ENCODE results near the gene PNPT1. TPM values are rescaled to one million over a fixed set of nuclear protein-coding genes. Genes with fewer than 3 reads are reported as not detected.

The PNPT1 gene
- total RNA-seq, 1 donor from 2014 or later, result 27.4 TPM

DNA sequence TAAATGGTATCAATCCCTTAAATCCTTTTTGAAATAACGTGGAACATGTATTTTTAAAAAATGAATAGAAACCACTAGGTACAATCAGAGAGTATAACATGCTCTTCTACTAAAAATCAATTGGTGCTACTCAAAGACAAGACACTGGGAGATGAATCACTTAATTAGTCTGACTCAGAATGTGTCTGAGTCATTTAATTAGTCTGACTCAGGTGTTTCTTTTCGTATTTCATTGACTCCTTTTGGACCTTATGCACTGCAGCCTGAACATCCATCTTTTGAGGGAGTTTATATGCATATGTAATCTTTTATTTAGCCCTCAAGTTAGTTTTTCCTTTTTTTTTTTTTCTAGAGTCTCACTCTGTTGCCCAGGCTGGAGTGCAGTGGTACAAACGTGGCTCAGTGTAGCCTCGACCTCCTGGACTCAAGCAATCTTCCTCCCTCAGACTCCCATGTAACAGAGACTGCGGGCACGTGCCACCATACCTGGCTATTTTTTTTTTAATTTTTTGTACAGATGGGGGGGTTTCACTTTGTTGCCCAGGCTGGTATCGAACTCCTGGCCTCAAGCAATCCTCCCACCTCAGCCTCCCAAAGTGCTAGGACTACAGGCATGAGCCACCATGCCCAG, 102.7 kb downstream of the PNPT1 start:
- no peak overlapping the region for H3K4me3 ChIP-seq
- H3K36me3 ChIP-seq, result peaks cover 26% of the 10 kb centered on the region
- no peak for DNase-seq

GRCh38 chr2:55585451-55586080, 108.1 kb downstream of the PNPT1 start:
- Histone ChIP-seq H3K27ac (replicated peaks) (no peak overlapping the region), H3K9me3 (replicated peaks) (no peaks in the 10 kb centered on the region), H3K4me1 (peaks cover 14% of the 10 kb centered on the region), H3K36me3 (peaks cover 47% of the 10 kb centered on the region), H3K27me3 (ENCODE audit: low read depth) (no peaks in the 10 kb centered on the region), H3K4me3 (no peak overlapping the region)
- DNase-seq, result no peak
- no peak for TF ChIP-seq CTCF (IDR thresholded peaks at IDR 0.05; ENCODE audit: borderline replicate concordance)
- intact Hi-C loops (cut with micrococcal nuclease), result no loop called here

More for the DNA sequence above, 102.7 kb downstream of the PNPT1 start:
- H3K4me1 ChIP-seq, result no peaks in the 10 kb centered on the region
- intact Hi-C loops (cut with micrococcal nuclease), result no loop called here
- H3K27ac ChIP-seq (replicated peaks), result no peak overlapping the region
- H3K27me3 ChIP-seq (ENCODE audit: low read depth), result no peaks in the 10 kb centered on the region
- no peak for TF ChIP-seq CTCF (IDR thresholded peaks at IDR 0.05; ENCODE audit: borderline replicate concordance)
- no peaks in the 10 kb centered on the region for H3K9me3 ChIP-seq (replicated peaks)

Other genes with a start within 250 kb of the PNPT1 start
- gene CFAP36, start 174.1 kb downstream of the PNPT1 start, total RNA-seq, result 25.3 TPM
- 22.9 TPM for gene PPP4R3B, start 76.2 kb downstream of the PNPT1 start, total RNA-seq
- 72.3 TPM for gene EFEMP1, start 229.9 kb upstream of the PNPT1 start, total RNA-seq

All from left ventricle myocardium inferior (tissue), 1 donor.